ENCODE measurements around the gene ARMC9.

- TF ChIP-seq POLR2A (IDR thresholded peaks at IDR 0.05) (no peak), POLR2AphosphoS5 (IDR thresholded peaks at IDR 0.05) (no peak), EP300 (IDR thresholded peaks at IDR 0.05) (no peak)
- TF ChIP-seq, protein P1, sequence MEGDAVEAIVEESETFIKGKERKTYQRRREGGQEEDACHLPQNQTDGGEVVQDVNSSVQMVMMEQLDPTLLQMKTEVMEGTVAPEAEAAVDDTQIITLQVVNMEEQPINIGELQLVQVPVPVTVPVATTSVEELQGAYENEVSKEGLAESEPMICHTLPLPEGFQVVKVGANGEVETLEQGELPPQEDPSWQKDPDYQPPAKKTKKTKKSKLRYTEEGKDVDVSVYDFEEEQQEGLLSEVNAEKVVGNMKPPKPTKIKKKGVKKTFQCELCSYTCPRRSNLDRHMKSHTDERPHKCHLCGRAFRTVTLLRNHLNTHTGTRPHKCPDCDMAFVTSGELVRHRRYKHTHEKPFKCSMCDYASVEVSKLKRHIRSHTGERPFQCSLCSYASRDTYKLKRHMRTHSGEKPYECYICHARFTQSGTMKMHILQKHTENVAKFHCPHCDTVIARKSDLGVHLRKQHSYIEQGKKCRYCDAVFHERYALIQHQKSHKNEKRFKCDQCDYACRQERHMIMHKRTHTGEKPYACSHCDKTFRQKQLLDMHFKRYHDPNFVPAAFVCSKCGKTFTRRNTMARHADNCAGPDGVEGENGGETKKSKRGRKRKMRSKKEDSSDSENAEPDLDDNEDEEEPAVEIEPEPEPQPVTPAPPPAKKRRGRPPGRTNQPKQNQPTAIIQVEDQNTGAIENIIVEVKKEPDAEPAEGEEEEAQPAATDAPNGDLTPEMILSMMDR (IDR thresholded peaks at IDR 0.05), result no peak
These were observed 142.7 kb downstream of the ARMC9 start for GRCh38 chr2:231341100-231341499.

Data from upper lobe of left lung (tissue), 4 donors.